Stomach (tissue), 4 donors: Measurements from ENCODE around the gene FAM120C.

Experiments
- CTCF ChIP-seq, 7 experiments: fragments of 450-650 bp in 4 of 7; fragments of 200-600 bp in 3 of 7; sonication (generic) in 3 of 7; IDR thresholded peaks; one replicate each; pipeline ENCODE4 v1.5.1; 2016 to 2019; ENCODE audit warnings: antibody characterized with exemption in 7 of 7, control low read depth in 2 of 7, mild to moderate bottlenecking in 1 of 7
- POLR2A ChIP-seq, 4 donors: fragments of 450-650 bp; IDR thresholded peaks; one replicate each; pipeline ENCODE4 v1.6.1; 2016; ENCODE audit warnings: antibody characterized with exemption in 4 of 4, control low read depth in 2 of 4, mild to moderate bottlenecking in 1 of 4, moderate library complexity in 1 of 4

GRCh38 chrX:54230435-54231148 lies 47.5 kb upstream of the FAM120C start:
- TF ChIP-seq CTCF (IDR thresholded peaks at IDR 0.05) (no peak), POLR2A (IDR thresholded peaks at IDR 0.05) (no peak)
